GM18526 (cell line): ENCODE results near the gene CEP170B.

Source experiments
- POLR2A ChIP-seq: IDR thresholded peaks from 3 replicates; pipeline ENCODE4 v1.6.1; 2011; ENCODE audit not compliant: insufficient read length; ENCODE audit errors: extremely low read depth

CEP170B gene

GRCh38 chr14:104865081-104865630, at the start of gene CEP170B:
CEP170B (plus strand) TSS chr14:104865268; CDS start chr14:104868451, 3,183 bp downstream.
- no peak for TF ChIP-seq POLR2A

- no peak for TF ChIP-seq POLR2A
These were observed 48.5 kb upstream of the CEP170B start for GRCh38 chr14:104816616-104816884.

GRCh38 chr14:104817930-104818713, 46.9 kb upstream of the CEP170B start:
- TF ChIP-seq POLR2A = no peak

- no peak for TF ChIP-seq POLR2A
These were observed 46.3 kb upstream of the CEP170B start for GRCh38 chr14:104818714-104819161.

- TF ChIP-seq POLR2A = no peak
These were observed 45.7 kb upstream of the CEP170B start for GRCh38 chr14:104819361-104819781.

- no peak for TF ChIP-seq POLR2A
These were observed 44.3 kb upstream of the CEP170B start for GRCh38 chr14:104820669-104821228.

GRCh38 chr14:104821229-104821945, 43.7 kb upstream of the CEP170B start:
- no peak for TF ChIP-seq POLR2A

- TF ChIP-seq POLR2A = no peak
These were observed 43.0 kb upstream of the CEP170B start for GRCh38 chr14:104821971-104822608.

- no peak for TF ChIP-seq POLR2A
These were observed 42.0 kb upstream of the CEP170B start for GRCh38 chr14:104822821-104823615.

GRCh38 chr14:104824353-104824997, 40.6 kb upstream of the CEP170B start:
- TF ChIP-seq POLR2A = no peak

GRCh38 chr14:104826189-104826860, 38.7 kb upstream of the CEP170B start:
- TF ChIP-seq POLR2A = no peak

- TF ChIP-seq POLR2A = no peak
These were observed 38.2 kb upstream of the CEP170B start for GRCh38 chr14:104826861-104827176.

GRCh38 chr14:104827177-104828055, 37.7 kb upstream of the CEP170B start:
- no peak for TF ChIP-seq POLR2A

GRCh38 chr14:104830781-104831180, 34.3 kb upstream of the CEP170B start:
- no peak for TF ChIP-seq POLR2A
